IMR-90 (cell line): ENCODE results near the gene PEX5.

ENCODE experiments used
- CTCF ChIP-seq: conservative IDR thresholded peaks from 2 replicates; pipeline ENCODE4 v1.5.1; 2012; ENCODE audit warnings: mild to moderate bottlenecking, low read depth, low read length, improper control_type of control experiment
- ELK1 ChIP-seq: fragments of 150-350 bp; IDR thresholded peaks from 2 replicates; pipeline ENCODE4 v1.6.1; 2016; ENCODE audit warnings: low read depth, mild to moderate bottlenecking, low read length, moderate library complexity, borderline replicate concordance
- MXI1 ChIP-seq: IDR thresholded peaks from 2 replicates; pipeline ENCODE4 v1.6.1; 2012; ENCODE audit warnings: low read depth, mild to moderate bottlenecking, low read length, moderate library complexity, borderline replicate concordance
- POLR2A ChIP-seq: IDR thresholded peaks from 2 replicates; pipeline ENCODE4 v1.6.1; 2012; ENCODE audit warnings: mild to moderate bottlenecking, low read depth, low read length
- RAD21 ChIP-seq: IDR thresholded peaks from 2 replicates; pipeline ENCODE4 v1.6.1; 2012; ENCODE audit warnings: low read length, improper control_type of control experiment
- RCOR1 ChIP-seq: IDR thresholded peaks from 2 replicates; pipeline ENCODE4 v1.6.1; 2012; ENCODE audit warnings: mild to moderate bottlenecking, low read length, improper control_type of control experiment; ENCODE audit not compliant: insufficient replicate concordance
- RFX5 ChIP-seq: IDR thresholded peaks from 2 replicates; pipeline ENCODE4 v1.8.0; 2012; ENCODE audit warnings: low read depth, mild to moderate bottlenecking, low read length, moderate library complexity
- USF2 ChIP-seq: fragments of 150-350 bp; IDR thresholded peaks from 2 replicates; pipeline ENCODE4 v1.6.1; 2017; ENCODE audit warnings: mild to moderate bottlenecking, antibody characterized with exemption, low read length, low read depth

GRCh38 chr12:7142809-7143465 is 46.5 kb upstream of the PEX5 start:
- TF ChIP-seq POLR2A (no peak), RCOR1 (no peak), USF2 (no peak), CTCF (no peak), MXI1 (no peak), RFX5 (no peak), RAD21 (no peak), ELK1 (no peak)
